ENCODE measurements around the gene FCHSD1.

FCHSD1 gene

DNA sequence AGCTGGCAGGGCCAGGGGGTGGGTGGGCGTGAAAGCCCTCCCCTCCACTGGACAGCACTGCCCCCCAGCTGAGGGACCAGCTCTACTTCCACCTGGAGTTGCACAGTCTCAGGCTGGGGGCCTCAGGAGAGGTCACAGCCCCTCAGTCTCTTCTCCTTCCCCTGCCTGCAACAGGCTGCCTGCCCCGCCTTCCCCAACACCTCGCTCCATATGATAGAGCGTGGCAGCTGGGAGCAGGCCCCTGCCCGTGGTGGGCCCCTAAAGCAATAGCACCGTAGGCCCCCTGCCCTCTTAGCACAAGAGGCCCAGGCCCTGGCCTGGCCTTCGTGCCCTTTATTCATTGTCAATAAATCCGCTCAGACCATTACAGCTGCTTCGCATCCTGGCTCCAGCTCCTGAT, 10.5 kb downstream of the FCHSD1 start:
- no peak for DNase-seq

DNA sequence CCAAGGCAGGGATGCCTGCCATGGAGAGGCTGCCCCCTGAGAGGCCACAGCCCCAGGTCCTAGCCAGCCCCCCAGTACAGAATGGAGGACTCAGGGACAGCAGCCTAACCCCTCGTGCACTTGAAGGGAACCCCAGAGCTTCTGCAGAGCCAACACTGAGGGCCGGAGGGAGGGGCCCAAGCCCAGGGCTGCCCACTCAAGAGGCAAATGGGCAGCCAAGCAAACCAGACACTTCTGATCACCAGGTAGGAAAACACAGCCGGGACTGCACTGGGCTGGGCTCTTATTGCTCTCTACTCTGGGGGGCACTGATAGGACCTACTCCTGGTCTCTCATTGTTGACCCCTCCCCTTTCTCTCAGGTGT, 11.2 kb downstream of the FCHSD1 start:
- no peak for DNase-seq

DNA sequence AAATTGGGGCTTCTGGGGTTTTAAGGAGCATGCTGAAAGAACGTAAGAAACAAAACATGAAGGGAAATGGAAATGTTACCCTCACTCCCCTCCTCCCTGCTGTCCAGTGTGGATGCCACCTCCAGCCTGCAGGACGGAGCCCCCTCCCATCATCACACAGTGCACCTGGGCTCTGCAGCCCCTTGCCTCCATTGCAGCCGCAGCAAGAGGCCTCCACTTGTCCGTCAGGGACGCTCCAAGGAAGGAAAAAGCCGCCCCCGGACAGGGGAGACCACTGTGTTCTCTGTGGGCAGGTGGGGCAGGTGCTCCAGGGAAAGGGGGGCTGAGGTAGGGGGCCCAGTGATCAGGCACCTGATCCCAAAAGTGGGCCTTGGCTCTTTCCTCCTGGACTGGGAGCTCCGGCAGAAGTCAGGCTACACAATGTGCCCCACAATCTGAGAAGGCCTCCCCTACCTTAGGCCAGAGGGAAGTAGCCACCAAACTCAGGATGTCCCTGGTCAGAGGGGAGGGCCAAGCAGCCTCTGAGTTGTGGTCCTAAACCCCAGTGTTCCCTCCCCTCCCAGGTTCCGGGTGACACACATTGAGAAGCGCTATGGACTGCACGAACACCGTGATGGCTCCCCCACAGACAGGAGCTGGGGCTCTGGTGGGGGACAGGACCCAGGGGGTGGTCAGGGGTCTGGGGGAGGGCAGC, 11.7 kb downstream of the FCHSD1 start:
- no peak for DNase-seq

DNA sequence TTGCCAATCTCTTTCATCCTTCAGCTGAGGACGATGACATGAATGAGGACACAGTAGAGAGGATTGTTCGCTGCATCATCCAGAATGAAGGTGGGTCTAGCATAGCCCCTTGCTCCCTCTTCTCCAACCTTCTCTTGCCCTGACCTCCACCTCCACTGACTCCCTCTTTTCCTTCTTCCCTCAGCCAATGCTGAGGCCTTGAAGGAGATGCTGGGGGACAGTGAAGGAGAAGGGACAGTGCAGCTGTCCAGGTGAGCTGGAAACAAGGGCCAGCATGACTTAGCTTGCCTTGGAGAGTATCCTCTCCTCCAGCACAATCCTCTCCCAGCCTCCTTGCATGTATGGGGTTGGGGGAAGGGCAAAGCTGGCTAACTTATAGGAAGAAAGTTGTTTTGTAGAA, 12.4 kb downstream of the FCHSD1 start:
- DNase-seq: no peak

DNA sequence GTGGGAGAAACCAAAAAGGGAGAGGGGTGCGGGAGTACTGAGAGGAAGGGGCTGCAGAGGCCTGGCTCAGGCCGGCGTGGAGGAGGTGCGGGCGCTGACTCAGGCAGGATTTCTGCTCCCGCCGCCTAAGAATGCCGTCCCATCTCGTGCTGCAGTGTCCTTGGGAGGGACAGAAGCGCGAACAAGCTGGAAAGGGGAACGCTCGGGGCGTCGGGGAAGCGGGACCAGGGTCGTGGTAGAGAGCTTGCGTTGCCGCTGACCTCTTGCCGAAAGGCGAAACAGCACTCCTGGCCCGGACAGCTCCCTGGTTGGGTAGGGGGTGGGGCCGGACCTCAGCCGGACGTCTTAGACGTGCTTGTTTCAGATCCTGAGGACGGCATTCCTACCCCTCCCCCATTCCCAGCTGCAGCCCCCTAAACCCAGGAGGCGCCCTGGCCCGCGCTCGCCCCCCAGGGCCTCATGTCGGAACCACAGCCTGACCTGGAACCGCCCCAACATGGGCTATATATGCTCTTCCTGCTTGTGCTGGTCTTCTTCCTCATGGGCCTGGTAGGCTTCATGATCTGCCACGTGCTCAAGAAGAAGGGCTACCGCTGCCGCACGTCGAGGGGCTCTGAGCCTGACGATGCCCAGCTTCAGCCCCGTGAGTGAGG, 13.3 kb downstream of the FCHSD1 start:
- DNase-seq: peak; percentile 67

DNA sequence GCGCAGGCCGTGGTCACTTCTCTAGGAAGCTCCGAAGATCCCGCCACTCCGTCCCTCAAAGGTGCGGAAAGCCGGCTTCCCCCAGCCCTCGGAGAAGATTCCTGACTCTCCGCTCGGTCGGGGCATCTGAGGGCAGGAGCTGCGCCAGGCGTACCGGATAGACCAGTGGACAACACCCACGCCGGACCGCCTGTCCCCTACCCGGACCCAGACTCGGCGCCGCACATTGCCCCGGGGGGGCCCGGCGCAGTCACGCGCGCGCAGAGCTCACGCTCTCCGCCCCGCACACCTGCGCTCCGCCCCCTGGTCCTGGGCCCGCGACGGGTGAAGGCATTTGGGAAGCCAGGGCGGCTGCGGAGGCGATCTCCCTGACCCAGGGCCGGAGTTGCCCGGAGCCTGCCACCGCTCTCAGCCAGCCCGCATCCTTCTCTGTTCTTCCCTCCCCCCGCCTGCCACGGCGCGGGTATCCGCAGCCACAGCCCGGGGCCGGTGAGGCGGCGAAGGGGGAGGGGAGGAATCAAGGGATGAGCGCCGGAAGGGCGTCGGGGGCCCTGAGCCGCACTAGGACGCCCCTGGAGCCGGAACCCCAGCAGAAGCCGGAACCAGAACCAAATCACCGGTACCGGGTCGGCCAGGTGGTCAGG, 14.0 kb downstream of the FCHSD1 start:
- DNase-seq: peak; percentile 24

DNA sequence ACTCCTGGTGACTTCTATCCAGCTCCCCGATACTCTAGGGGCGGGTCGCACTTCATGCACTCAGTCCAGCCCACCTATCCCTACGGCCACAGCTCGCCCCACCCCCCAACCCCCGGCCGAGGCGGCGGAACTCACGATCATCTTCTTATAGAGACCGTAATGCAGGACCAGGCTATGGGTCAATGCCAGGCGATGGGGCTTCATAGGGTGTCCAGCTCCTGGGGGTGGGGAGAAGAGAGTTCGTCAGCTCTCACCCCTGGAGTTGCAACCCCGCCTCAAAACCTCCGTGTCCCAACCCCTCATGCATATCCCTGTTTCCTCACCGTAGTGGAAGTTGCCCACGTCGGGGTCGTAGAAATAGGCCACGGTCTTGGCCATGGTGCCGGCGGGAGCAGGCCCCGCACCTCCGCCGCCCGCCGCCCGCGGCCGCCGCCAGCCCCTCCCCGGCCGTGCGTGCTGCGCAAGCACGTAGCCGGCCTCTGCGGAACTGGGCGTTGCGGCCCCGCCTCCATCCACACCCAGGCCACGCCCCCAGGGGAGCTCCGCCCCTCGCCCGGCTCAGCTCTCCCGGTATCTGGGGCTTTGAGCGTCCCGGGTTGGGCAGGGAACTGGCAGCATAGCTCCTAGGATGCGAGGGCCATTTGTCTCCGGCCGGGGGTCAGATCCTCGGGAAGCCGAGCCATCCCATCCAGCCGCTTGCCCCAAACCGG, 14.7 kb downstream of the FCHSD1 start, which contains the start of the genes HDAC3 and RELL2:
Gene HDAC3 (minus strand): TSS at position 437 of the 710 bp plus-strand sequence. CDS start 59 bp downstream, at position 378.
Gene RELL2 (plus strand): TSS at position 585 of the 710 bp plus-strand sequence. CDS start 1,229 bp downstream, outside the sequence.
- peak; percentile 90 for DNase-seq

DNA sequence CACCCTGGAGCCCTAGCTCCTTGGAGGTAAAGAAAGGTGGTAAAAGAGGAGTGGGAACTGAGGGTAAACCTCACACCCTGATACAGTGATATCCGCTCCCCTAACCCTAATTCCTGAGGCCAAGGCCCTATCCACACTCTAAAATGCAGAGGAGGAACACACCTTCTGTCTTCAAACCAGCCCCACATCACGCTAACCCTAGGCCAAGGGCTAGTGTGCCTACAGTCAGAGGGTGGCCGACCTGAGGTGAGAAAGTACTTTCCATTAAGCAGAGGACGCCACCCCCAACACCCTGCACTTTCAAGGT, 15.2 kb downstream of the FCHSD1 start:
- no peak for DNase-seq

DNA sequence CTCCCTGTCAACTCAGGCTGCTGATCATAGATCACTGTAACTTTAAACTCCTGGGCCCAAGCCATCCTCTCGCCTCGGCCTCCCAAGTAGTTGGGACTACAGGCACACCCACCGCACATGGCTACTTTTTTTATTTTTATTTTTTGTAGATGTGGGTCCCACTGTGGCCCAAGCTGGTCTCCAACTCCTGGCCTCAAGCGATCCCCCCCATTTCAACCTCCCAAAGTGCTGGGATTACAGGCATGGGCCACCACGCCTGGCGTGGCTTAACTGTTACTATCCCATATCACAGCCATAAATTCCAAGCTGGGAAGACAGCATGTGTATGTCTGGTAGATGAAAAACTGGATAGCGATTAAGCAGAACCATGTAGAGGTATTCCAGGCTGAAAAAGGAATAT, 15.6 kb downstream of the FCHSD1 start:
- DNase-seq: no peak

DNA sequence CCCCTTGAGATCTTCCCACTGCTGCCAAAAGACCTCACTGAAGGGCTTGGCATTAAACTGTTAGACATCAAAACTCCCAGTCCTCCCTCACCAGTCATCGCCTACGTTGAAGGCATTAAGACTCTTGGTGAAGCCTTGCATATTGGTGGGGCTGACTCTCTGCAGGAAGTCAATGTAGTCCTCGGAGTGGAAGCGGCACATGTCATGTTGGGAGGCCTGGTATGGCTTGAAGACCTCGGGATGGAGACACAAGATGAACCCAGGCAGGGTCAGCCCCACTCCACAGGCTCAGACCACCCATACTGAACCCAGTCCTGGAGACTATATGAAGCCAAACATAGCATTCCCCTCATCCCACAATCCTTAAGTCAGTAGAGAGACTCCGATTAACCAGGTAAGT, 16.5 kb downstream of the FCHSD1 start:
- DNase-seq: no peak

DNA sequence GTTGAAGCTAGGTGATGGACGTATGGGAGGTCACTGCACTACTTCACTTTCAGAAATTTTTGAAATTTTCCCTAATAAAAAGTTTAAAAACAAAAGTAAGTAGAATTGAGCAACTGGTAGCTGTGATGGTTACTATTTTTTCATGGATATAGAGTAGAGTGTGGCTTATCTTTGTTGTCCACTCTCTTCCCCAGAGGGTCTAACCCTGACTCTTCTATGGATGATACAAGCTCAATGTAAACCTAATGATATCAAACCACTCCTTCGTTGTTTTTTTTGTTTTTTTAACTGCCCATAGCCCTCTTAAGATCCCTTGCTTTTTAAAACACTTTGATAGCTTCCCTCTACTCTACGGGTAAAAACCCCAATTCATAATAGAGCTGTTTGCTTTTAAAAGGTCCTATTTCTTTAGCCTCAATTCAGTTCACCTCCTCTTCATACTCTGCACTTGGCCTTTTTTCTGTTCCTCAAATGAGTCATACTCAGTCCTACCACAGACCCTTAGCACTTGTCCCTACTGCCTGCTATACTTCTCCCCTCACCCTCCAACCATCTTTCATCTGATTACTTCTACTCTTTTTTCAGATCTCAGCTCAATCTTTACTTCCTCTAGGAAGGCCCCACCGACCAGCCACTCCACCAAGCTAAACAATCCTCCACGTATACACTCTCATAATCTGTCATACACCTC, 17.2 kb downstream of the FCHSD1 start:
- no peak for DNase-seq

DNA sequence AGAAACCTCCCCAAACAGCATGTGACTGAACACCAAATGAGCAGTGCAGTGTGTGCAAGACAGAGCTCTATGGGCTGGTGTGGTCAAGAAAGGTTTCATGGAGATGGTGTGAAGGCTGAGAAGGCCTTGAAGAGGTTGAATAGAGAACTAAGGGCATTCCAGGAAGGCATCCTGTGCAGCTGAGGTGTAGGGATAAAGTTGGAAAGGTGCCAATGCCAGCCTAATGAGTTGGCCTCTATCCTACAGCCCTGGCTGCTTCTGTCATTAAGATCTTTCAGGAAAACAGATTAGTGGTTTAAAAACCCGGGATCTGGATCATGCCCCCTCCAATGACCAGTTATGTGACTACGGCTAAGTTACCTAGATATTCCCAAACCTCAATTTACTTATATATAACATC, 18.6 kb downstream of the FCHSD1 start:
- no peak for DNase-seq

DNA sequence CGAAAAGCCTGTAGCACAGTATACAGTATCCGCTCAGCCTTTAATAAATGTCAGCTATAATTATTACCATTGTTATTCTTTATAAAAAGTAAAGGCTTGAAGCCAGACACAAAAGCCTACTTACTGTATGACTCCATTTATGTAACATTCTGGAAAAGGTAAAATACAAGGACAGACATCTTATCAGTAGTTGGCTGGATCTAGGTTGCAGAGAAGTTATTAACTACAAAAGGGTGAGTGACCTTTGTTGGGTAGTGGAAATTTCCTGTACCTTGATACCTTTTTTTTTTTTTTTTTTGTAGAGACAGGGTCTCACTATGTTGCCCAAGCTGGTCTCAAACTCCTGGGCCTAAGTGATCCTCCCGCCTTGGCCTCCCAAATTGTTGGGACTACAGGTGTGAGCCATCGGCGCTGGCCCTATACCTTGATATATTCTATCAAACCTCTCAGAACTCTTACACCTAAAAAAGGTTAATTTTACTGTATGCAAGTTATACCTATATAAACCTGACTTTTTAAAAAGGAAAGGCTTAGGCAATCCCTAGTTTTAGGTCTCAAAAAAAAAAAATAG, 20.6 kb downstream of the FCHSD1 start:
- DNase-seq: no peak

DNA sequence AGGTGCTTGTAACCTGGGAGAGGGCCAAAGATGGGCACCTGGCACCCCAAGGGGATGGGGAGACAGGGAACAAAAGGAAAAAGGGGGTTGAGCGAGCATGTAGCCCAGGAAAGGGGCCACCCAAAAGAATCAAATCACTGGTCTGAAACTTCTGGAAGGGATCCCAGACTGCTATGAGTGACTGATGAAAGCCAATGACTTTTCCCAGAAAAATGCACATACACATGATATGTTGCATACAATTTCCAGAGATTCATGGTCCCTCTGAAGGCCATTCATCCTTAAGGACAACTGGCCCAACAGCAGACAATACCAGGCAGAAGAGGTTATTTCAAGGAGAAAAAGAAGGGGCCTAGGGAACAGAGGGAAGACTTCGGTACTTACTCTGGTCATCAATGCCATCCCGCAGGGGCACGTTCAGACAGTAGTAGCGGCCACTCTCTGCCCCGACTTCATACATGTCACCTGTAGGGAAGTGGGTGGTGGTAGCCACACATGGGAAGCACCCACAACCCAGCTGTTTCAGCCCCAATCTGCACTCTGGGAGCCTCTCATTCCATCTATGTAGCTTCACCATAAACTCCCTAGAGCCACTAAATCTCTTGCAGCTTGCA, 22.9 kb downstream of the FCHSD1 start:
- DNase-seq: no peak

DNA sequence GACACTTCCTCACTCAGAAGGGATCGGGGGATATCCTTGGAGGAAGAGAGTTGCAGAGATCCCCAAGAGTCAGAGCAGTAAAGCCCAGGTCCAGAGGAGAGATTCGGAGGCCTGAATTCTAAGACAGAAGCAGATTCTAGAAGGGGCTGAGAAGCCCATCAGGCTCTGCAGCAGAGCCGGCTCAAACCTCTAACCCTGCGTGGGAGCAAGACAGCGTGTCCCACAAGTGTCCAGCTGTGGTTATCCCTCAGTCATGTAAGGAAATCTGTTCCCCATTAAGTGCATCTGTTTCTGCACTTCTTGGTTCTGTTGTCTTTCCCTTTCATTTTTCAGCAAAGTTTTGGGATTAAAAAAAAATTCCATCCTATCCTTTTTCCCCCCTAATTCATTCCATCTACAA, 27.6 kb downstream of the FCHSD1 start:
- no peak for DNase-seq

DNA sequence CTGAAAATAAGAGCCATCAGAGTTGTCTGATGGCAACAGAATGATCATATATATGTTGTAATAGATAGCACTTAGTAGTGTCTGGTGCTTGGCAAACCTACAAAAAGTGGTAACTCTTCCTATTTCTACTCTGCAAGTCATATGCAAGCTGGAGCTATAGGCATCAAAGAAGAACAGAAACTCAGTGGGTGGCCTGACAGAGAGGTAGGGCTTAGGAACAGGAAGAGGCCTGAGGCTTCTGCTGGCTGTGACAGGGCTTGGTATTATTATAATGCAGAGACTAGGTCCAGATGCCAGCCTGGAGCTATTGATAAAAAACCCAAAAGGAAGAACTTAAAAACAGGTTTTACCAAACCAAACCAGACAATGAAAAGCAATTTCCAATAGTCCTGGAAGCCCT, 28.0 kb downstream of the FCHSD1 start:
- DNase-seq: peak; percentile 31

DNA sequence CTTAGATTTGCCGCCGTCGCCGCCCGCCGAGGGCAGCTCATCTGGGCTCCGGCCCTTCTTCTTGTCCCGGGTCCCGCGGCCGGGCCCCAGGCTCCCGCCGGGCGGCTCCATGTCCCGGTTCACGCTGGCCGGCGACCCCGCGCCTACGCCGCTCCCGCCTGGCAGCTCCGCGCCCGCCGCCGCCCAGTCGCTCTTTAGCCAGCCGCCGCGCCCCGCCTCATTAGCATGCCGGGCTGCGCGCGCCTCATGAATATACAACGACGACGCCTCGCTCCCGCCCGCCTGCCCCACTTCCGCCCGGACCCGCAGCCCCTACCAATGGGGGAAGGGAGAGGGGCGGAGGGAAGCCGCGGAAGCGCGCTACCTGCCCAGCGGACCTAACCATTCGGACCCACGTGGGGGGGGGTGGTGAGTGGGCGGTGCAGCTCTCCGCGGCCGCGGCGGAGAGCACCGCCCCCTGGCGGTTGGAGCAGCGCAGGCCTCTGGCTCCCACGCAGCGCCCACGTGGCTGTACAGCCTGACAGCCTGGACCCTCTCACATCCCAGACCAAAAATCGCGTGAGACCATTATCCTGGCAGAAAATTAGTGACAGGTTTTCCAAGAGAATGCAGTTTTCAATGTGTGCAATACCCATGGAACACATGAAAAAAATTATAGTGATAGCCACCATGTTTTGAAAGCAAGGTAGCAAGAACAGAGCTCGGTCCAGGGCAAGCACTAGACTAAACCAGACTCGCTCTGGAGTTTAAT, 32.2 kb downstream of the FCHSD1 start, which contains the start of gene DIAPH1:
Gene DIAPH1 (minus strand): TSS at position 197 of the 751 bp plus-strand sequence. CDS start 86 bp downstream, at position 111.
- DNase-seq: peak; percentile 98

DNA sequence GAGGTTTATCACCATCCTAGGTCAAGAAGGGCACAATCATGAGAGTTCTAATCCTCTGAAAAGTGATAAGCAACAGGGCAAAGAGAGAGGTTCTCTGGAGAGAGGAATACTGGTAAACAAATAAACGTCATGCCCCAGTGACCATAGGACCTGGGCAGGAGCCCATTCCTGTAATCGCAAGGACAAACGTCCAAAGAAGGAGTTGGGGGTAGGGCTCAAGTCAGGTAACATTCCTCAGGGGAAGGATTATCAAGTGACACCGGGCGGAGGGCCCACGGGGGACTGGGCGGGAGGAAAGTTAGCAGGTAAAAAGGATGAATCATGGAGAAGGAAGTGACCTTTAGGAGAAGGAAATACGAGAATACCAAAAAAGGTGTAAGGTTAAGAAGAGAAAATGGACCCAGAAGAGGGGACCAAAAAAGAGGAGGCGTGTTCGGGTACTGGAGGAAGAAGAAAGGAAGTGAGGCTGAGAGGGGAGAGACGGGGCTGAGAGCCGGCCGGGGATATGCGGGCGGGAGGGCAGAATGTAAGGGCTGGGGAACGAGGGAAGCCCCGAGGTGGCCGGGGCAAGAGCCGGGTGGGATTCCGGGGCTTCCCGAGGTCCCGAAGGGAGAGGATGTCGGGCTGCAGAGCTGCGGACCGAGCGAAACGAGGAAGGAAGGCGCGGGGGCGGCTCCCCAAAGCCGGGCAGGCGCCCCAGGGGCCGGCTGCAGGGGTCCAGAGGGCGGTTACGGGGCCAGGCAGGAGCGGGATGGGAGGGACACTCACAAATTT, 33.0 kb downstream of the FCHSD1 start:
- DNase-seq: peak; percentile 27

DNA sequence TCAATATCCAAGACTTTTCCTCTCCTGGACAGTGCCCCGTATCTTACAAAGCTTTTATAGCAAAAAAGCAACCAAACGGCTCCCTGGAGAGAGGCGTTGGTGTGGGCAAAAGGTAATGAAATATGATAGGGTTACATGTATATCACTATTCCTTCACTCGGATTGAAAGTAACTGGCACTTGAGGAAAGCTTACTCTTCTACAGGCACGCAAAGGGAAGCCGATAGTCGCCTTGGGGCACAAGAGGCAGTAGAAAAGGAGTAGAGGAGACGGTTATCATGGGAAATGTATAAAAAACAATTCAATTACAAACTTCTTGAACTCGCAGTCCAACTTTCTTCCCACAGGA, 33.6 kb downstream of the FCHSD1 start:
- no peak for DNase-seq

DNA sequence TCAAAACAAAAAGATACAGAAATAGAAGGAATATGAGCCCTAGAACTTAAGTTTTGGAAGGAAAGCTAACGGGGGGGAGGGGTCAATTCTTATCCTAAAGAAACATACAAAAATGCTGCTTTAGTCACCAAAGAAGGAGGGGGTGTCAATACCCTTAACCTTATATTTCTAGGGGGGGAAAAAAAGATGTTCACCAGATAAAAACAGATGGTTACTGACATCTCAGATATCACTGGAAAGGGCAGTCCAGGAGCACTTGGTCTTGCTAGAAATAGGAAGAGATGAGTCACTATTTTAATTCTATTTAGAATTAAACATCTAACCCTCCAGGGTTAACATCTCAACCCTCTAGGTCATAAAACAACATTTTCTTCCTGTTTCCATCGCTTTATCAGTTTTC, 34.1 kb downstream of the FCHSD1 start:
- DNase-seq: no peak

Data from CD4-positive, alpha-beta T cell treated with Interferon gamma for 1 hour (primary cell).